ENCODE results near the gene RPL36AL.

DNA sequence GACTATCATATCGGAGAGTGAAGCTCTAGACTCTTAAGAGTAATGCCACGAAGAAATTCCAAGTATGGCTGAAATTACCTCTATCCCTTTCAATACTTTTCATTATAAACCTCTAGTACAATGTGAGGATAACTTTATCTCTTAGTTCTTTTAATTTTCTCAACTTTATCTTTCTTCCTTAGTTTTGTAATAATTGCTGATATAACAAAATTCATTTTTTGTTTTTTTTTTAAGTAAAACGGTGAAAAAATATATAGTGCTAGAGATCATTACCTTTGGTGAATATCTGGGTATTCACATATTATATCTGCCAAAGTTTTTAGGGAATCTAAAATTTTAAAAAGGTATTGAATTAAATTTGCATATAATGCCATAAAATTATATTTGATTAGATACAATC, 34.1 kb upstream of the RPL36AL start:
- TF ChIP-seq, protein P1, sequence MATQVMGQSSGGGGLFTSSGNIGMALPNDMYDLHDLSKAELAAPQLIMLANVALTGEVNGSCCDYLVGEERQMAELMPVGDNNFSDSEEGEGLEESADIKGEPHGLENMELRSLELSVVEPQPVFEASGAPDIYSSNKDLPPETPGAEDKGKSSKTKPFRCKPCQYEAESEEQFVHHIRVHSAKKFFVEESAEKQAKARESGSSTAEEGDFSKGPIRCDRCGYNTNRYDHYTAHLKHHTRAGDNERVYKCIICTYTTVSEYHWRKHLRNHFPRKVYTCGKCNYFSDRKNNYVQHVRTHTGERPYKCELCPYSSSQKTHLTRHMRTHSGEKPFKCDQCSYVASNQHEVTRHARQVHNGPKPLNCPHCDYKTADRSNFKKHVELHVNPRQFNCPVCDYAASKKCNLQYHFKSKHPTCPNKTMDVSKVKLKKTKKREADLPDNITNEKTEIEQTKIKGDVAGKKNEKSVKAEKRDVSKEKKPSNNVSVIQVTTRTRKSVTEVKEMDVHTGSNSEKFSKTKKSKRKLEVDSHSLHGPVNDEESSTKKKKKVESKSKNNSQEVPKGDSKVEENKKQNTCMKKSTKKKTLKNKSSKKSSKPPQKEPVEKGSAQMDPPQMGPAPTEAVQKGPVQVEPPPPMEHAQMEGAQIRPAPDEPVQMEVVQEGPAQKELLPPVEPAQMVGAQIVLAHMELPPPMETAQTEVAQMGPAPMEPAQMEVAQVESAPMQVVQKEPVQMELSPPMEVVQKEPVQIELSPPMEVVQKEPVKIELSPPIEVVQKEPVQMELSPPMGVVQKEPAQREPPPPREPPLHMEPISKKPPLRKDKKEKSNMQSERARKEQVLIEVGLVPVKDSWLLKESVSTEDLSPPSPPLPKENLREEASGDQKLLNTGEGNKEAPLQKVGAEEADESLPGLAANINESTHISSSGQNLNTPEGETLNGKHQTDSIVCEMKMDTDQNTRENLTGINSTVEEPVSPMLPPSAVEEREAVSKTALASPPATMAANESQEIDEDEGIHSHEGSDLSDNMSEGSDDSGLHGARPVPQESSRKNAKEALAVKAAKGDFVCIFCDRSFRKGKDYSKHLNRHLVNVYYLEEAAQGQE (IDR thresholded peaks at IDR 0.05; ENCODE audit: low read depth, low read length), result no peak
- TF ChIP-seq, protein P2, sequence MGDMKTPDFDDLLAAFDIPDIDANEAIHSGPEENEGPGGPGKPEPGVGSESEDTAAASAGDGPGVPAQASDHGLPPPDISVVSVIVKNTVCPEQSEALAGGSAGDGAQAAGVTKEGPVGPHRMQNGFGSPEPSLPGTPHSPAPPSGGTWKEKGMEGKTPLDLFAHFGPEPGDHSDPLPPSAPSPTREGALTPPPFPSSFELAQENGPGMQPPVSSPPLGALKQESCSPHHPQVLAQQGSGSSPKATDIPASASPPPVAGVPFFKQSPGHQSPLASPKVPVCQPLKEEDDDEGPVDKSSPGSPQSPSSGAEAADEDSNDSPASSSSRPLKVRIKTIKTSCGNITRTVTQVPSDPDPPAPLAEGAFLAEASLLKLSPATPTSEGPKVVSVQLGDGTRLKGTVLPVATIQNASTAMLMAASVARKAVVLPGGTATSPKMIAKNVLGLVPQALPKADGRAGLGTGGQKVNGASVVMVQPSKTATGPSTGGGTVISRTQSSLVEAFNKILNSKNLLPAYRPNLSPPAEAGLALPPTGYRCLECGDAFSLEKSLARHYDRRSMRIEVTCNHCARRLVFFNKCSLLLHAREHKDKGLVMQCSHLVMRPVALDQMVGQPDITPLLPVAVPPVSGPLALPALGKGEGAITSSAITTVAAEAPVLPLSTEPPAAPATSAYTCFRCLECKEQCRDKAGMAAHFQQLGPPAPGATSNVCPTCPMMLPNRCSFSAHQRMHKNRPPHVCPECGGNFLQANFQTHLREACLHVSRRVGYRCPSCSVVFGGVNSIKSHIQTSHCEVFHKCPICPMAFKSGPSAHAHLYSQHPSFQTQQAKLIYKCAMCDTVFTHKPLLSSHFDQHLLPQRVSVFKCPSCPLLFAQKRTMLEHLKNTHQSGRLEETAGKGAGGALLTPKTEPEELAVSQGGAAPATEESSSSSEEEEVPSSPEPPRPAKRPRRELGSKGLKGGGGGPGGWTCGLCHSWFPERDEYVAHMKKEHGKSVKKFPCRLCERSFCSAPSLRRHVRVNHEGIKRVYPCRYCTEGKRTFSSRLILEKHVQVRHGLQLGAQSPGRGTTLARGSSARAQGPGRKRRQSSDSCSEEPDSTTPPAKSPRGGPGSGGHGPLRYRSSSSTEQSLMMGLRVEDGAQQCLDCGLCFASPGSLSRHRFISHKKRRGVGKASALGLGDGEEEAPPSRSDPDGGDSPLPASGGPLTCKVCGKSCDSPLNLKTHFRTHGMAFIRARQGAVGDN (IDR thresholded peaks at IDR 0.05), result no peak
- TF ChIP-seq, protein P3, sequence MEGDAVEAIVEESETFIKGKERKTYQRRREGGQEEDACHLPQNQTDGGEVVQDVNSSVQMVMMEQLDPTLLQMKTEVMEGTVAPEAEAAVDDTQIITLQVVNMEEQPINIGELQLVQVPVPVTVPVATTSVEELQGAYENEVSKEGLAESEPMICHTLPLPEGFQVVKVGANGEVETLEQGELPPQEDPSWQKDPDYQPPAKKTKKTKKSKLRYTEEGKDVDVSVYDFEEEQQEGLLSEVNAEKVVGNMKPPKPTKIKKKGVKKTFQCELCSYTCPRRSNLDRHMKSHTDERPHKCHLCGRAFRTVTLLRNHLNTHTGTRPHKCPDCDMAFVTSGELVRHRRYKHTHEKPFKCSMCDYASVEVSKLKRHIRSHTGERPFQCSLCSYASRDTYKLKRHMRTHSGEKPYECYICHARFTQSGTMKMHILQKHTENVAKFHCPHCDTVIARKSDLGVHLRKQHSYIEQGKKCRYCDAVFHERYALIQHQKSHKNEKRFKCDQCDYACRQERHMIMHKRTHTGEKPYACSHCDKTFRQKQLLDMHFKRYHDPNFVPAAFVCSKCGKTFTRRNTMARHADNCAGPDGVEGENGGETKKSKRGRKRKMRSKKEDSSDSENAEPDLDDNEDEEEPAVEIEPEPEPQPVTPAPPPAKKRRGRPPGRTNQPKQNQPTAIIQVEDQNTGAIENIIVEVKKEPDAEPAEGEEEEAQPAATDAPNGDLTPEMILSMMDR (IDR thresholded peaks at IDR 0.05 in 2 of 3, conservative IDR thresholded peaks at IDR 0.05 in 1 of 3; ENCODE audit: control insufficient read depth in 2 of 3, extremely low read depth in 1 of 3, insufficient read depth in 1 of 3, low read depth in 3 of 3, low read length in 3 of 3), result no peak
- no peak for TF ChIP-seq CEBPB (IDR thresholded peaks at IDR 0.05; ENCODE audit: borderline replicate concordance in 1 of 2, low read depth in 2 of 2, low read length in 2 of 2)
